GM19238 (cell line): ENCODE data around the gene TMEM106C.
"Not testable (repeated sequence)": the region's sequence is repeated elsewhere in the genome, so short reads cannot be mapped to it uniquely, and the experiment has no call there.

Experiments
- DNase-seq: peaks from one replicate; pipeline ENCODE4 v3.0.0; 2011; ENCODE audit warnings: low spot score; ENCODE audit not compliant: insufficient read length

TMEM106C gene

GRCh38 chr12:47949441-47950341 is 13.7 kb upstream of the TMEM106C start:
- peak; percentile 72 for DNase-seq

- DNase-seq, result no peak
Observed at GRCh38 chr12:47950856-47951468, 12.4 kb upstream of the TMEM106C start.

GRCh38 chr12:47954058-47954457 is 9.3 kb upstream of the TMEM106C start:
- DNase-seq, result no peak

GRCh38 chr12:47954467-47955045 is 8.8 kb upstream of the TMEM106C start:
- DNase-seq, result no peak

DNA sequence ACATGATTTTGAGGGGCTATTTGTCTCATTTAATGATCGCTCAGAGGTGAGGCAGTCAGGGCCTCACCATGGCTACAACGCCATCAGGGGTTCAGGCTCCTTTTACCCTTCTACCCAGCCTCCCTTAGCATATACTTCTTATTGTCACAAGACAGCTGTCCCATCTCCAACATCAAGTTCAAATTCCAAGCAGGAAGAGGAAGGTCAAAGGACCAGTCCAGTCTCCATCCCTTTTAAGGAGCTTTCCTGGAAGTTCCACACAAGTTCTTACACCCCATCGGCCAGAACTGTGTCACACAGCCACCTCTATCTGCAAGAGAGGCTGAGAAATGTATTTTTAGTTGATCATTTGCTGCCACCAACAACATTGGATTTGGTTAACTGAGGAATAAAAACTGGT is 8.3 kb upstream of the TMEM106C start:
- DNase-seq, result no peak

DNA sequence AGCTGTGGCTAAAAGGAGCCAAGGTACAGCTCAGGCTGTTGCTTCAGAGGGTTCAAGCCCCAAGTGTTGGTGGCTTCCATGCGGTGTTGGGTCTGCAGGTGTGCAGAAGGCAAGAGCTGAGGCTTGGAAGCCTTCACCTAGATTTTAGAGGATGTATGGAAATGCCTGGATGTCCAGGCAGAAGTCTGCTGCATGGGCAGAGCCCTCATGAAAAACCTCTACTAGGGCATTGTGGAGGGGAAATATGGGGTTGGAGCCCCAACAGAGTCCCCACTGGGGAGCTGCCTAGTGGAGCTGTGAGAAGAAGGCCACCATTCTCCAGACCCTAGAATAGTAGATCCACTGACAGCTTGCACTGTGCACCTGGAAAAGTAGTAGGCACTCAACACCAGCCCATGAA is 5.7 kb upstream of the TMEM106C start:
- not testable (repeated sequence) for DNase-seq

GRCh38 chr12:47962198-47962597 is 1.2 kb upstream of the TMEM106C start:
- no peak for DNase-seq

GRCh38 chr12:47964106-47964728 is 821 bp downstream of the TMEM106C start:
- DNase-seq, result no peak

DNA sequence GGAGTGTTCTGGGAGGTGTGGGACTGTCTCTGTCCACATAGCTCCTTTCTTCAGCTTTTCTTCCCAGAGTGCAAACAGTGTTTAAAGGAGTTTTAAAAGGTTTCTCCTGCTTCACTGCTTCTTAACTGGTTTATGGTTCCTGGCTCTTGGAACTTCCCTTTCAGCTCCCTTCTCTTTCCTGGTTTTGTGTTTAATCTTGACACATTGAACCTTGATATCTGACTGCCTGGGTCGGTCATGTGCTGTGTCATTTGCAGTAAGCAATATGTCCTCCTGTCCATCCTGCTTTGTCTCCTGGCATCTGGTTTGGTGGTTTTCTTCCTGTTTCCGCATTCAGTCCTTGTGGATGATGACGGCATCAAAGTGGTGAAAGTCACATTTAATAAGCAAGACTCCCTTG is 2.2 kb downstream of the TMEM106C start:
- no peak for DNase-seq

- DNase-seq, result no peak
Observed at GRCh38 chr12:47967461-47968321, 4.3 kb downstream of the TMEM106C start.

GRCh38 chr12:47969845-47970244 is 6.4 kb downstream of the TMEM106C start:
- DNase-seq, result no peak

GRCh38 chr12:47970843-47971242 is 7.4 kb downstream of the TMEM106C start:
- DNase-seq, result no peak

DNA sequence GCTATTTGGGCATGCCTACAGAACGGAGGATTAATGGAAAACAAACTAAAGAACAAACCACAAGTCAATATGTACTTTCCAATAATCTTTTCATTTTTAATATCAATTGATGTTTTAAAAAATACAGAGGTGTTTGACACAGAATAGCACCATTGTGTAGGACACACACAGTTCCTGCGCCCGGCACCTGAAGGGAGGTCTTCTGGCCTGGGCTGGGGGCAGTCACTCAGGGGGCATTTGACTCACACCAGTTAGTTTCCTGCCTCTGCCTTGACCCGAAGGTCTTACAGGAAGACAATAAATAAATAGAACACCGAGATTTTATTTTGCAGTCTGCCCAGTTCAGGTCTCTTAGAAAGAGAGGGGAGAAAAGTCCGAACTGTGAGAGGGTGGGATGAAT is 9.5 kb downstream of the TMEM106C start:
- no peak for DNase-seq

DNA sequence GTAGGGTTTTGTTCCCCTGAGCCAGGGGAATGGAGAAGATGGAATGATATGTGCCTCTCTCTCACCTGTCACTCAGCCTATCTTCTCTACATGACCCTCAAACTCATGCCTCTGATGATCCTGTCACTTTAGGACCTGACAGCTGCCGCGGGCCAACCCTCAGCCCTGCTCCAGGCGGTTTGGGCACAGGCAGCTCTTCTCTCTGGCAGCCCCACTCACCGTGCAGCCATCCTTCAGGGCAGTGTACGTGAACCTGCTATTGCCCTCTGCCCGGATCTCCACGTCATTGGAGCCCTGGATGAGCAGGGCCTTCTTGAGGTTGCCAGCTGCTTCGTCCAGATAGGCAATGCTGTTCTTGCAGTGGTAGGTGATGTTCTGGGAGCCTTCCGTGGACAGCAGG is 10.5 kb downstream of the TMEM106C start:
- DNase-seq, result no peak

DNA sequence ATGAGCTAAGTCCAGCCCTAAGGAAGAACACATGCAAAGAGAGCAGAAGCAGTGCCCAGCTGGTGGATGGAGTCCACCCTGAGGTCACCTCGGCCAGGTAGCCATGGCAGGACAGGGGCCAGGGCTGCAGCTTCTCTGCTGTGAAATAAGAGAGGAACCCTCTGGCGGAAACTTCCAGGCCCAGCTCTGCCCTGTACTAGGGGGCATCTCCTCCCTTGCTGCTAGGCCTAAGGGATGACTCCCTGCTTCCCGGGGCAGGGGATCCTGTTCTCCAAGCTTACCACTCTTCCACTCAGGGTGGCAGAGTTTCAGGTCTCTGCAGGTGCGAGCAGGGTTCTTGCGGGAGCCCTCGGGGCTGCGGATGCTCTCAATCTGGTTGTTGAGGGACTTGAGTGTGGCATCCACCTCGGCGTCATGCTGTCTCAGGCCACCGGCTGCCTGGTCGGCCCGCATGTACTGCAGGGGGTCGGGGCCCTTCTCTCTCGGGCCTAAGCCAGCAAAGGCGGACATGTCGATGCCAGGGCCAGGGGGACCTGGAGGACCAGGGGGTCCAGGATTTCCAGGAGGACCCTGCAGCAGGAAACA is 11.7 kb downstream of the TMEM106C start:
- DNase-seq, result no peak

DNA sequence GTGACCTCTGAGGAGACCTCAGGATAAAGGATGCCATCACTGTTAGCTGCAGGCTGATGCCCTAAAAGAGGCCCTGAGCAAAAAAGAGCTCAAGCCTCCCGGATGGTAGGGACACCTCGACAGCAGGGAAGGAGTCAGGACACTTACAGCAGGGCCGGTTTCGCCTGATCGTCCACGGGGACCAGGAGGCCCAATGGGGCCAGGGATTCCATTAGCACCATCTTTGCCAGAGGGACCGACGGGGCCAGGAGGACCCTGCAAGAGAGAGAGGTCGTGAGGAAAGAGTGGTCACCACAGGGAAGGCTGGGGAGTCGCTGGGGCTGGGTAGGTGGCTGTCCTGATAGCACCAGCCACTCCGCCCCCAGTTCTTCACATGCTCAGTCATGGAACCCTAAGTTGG is 12.4 kb downstream of the TMEM106C start:
- DNase-seq, result no peak

DNA sequence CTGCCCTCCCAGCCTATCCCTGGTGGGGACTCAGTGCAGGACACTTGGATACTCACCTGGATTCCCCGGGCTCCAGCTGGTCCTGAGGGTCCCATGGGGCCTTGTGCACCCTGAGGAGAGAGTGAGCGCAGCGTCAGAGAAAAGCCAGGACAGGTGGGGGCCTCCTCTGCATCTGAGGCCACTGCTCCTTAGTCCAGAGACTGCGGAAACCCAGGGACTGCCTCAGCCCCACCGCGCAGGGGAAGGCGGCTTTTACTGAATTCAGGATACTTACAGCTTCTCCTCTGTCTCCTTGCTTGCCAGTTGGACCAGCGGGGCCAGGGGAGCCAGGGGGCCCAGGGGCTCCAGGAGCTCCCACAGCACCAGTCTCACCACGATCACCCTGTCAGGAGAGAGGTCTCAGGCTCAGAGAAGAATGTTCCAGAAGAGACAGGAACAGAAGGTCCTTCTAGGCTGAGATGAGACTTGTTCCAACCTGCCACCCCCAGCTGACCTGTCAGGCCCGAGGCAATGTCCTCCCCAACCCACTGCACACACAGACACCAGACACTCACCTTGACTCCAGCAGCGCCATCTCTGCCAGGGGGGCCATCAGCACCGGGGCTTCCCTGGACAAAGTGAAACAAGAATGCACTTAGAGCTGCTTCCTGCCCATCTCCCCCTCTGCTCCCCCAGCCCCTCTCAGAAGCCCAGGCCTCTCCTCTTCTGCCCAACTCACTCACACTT is 13.8 kb downstream of the TMEM106C start:
- DNase-seq, result no peak

DNA sequence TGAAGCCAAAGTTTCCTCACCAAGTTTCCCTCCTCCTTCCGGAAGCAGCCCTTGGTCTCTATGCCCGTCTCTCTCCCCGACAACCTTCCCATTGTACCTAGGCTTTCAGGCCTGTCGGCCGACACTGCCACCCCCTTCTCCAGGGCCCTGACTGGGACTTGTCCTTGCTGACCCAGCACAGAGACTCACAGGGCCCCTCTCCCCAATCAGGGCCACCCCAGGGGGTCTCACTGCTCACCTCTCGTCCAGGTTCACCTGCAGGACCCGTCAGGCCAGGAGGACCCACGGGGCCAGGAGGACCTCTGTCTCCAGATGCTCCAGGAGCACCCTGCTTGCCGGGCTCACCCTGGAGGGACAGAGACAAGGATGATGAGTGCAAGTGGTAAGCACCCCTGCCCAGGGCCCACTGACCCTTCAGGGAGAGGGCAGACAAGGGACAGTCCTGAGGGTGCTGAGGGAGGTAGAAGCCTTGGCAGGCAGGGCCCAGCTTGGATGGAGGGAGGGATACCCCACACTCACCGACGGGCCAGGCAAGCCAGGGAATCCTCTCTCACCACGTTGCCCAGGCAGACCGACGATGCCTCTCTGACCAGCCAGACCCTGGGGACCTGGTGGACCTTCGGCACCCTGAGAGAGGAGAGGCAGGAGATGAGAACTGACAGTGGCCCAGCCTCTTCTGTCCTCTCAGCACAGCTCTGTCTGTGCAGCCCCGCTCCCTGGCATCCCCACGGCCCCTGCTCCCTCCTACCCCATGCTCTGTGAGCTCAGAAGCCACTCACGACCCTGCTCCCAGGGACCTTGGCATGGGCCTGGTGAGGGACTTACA is 14.6 kb downstream of the TMEM106C start:
- DNase-seq, result no peak

DNA sequence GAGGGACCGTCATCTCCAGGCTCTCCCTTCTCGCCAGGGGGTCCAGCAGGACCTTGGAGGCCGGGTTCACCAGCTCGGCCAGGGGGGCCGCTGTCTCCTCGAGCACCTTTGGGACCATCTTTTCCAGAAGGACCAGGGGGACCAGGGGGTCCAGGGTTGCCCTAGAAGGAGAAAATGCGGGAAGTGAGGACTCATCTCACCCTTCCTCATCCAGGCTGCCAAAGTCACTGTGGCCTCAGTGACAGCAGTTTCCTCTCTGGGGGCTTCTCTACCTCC is 15.1 kb downstream of the TMEM106C start:
- DNase-seq, result no peak
